Measurements from ENCODE around the gene MYL9.
"Not testable (repeated sequence)": the region's sequence is repeated elsewhere in the genome, so short reads cannot be mapped to it uniquely, and the experiment has no call there.

MYL9 gene

GRCh38 chr20:36555248-36555647 lies 13.9 kb downstream of the MYL9 start:
- no peak for TF ChIP-seq CTCF (conservative IDR thresholded peaks at IDR 0.05)
- H3K27ac ChIP-seq: no peak overlapping the region

- no peak for TF ChIP-seq CTCF (conservative IDR thresholded peaks at IDR 0.05)
- no peak overlapping the region for H3K27ac ChIP-seq
Observed at GRCh38 chr20:36562724-36563123, 21.4 kb downstream of the MYL9 start.

- no peak overlapping the region for H3K27ac ChIP-seq
Observed at GRCh38 chr20:36563374-36563773, 22.1 kb downstream of the MYL9 start.

GRCh38 chr20:36564078-36564725 lies 22.9 kb downstream of the MYL9 start:
- not testable (repeated sequence) for H3K27ac ChIP-seq

More at GRCh38 chr20:36563374-36563773, 22.1 kb downstream of the MYL9 start:
- TF ChIP-seq CTCF (conservative IDR thresholded peaks at IDR 0.05): no peak

- H3K27ac ChIP-seq: not testable (repeated sequence)
Observed at GRCh38 chr20:36564726-36565121, 23.4 kb downstream of the MYL9 start.

- TF ChIP-seq CTCF (conservative IDR thresholded peaks at IDR 0.05): no peak
Observed at GRCh38 chr20:36565520-36565919, 24.2 kb downstream of the MYL9 start.

GRCh38 chr20:36569847-36570429 lies 28.6 kb downstream of the MYL9 start:
- no peak overlapping the region for H3K27ac ChIP-seq
- TF ChIP-seq CTCF (conservative IDR thresholded peaks at IDR 0.05): no peak

More at GRCh38 chr20:36565520-36565919, 24.2 kb downstream of the MYL9 start:
- H3K27ac ChIP-seq: no peak overlapping the region

- no peak for TF ChIP-seq CTCF (conservative IDR thresholded peaks at IDR 0.05)
- peak overlapping the region; percentile 75; the same call in 1 of the 2 replicates for H3K27ac ChIP-seq
Observed at GRCh38 chr20:36571564-36572504, 30.5 kb downstream of the MYL9 start.
